ENCODE results near the gene TM2D3.

Gene TM2D3

GRCh38 chr15:101613130-101614000 is 38.8 kb downstream of the TM2D3 start:
- DNase-seq (ENCODE audit: low read depth), result peak; percentile 36
- H3K4me3 ChIP-seq (ENCODE audit: low read length), result no peak overlapping the region
- no peak for TF ChIP-seq CTCF (conservative IDR thresholded peaks at IDR 0.05; ENCODE audit: low read depth, low read length)

- DNase-seq (ENCODE audit: low read depth), result no peak
- no peak overlapping the region for H3K4me3 ChIP-seq (ENCODE audit: low read length)
- no peak for TF ChIP-seq CTCF (conservative IDR thresholded peaks at IDR 0.05; ENCODE audit: low read depth, low read length)
Observed at GRCh38 chr15:101612676-101613075, 39.5 kb downstream of the TM2D3 start.

- no peak for TF ChIP-seq CTCF (conservative IDR thresholded peaks at IDR 0.05; ENCODE audit: low read depth, low read length)
- H3K4me3 ChIP-seq (ENCODE audit: low read length), result no peak overlapping the region
Observed at GRCh38 chr15:101611580-101612299, 40.4 kb downstream of the TM2D3 start.

GRCh38 chr15:101611007-101611406 is 41.2 kb downstream of the TM2D3 start:
- no peak for DNase-seq (ENCODE audit: low read depth)
- TF ChIP-seq CTCF (conservative IDR thresholded peaks at IDR 0.05; ENCODE audit: low read depth, low read length), result no peak
- no peak overlapping the region for H3K4me3 ChIP-seq (ENCODE audit: low read length)

More at GRCh38 chr15:101611580-101612299, 40.4 kb downstream of the TM2D3 start:
- DNase-seq (ENCODE audit: low read depth), result no peak

- no peak for TF ChIP-seq CTCF (conservative IDR thresholded peaks at IDR 0.05; ENCODE audit: low read depth, low read length)
- DNase-seq (ENCODE audit: low read depth), result no peak
- H3K4me3 ChIP-seq (ENCODE audit: low read length), result no peak overlapping the region
Observed at GRCh38 chr15:101610611-101611000, 41.6 kb downstream of the TM2D3 start.

GRCh38 chr15:101609742-101610610 is 42.2 kb downstream of the TM2D3 start:
- no peak for DNase-seq (ENCODE audit: low read depth)
- H3K4me3 ChIP-seq (ENCODE audit: low read length), result no peak overlapping the region
- TF ChIP-seq CTCF (conservative IDR thresholded peaks at IDR 0.05; ENCODE audit: low read depth, low read length), result no peak
